HG03280 (cell line): ENCODE data around the gene AKAP13.

Experiments used
- ATAC-seq: cut with Tn5 transposase; IDR thresholded peaks from one replicate; pipeline ENCODE4 v1.9.1; 2021; ENCODE audit warnings: mild to moderate bottlenecking, moderate library complexity; ENCODE audit not compliant: unreplicated experiment

The AKAP13 gene

DNA sequence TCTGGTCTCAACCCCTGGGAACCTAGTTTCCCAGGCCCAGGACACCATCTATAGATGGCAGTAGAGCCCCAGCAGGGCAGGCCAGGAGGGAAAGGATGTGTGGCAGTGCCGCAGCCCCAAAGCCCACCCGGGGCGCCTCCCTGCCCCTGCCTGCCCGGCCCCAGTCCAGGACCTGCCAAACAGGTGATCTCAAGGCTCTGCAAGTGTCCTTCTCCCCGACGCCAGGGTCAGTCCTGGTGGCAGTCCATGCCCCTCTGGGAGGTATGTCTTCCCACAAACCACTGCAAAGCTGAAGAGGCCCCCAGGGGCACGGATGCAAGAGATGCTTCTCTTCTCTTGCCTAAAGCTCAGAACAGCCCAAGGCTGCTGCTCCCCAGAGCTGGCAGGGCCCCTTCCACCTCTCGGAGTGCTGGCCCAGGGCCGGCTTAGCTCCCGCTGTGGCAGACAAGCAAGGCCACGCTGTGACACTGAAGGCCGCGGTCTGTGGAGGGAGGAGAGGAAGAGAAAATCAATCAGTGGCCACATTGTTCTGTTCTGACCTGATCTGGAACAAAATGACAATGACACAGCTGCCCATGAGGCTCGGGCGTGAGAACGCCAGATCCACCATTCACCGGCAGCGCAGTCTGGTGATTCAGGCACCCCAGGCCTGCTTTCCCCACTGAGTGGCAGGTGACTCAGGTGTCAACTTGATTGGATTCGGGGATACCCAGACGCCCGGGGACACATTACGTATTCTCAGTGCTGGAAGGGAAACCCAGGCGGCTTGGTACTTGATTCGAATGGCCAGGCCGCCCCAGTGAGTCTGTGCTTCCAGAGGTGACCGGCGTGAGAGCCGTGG is 380.3 kb downstream of the AKAP13 start:
- ATAC-seq = no peak

DNA sequence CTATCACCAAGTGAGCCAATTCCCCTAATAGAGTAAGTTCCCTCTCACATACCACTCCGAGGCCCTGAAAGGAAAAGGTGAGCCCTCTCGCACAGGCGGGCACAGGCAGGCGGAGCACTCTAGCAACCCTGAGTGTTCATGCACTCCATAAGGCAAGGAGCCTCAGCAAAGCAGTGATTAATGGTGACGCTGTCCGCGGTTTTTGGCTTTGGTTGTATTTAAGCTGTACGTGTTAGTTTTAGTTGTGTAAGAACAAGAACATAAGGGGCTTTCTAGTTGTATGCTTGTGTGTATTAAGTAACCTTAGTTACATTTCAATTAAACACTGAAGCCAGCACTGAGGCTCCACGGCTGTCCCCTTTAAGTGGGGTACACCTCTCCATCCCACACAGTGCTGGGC is 381.2 kb downstream of the AKAP13 start:
- no peak for ATAC-seq

DNA sequence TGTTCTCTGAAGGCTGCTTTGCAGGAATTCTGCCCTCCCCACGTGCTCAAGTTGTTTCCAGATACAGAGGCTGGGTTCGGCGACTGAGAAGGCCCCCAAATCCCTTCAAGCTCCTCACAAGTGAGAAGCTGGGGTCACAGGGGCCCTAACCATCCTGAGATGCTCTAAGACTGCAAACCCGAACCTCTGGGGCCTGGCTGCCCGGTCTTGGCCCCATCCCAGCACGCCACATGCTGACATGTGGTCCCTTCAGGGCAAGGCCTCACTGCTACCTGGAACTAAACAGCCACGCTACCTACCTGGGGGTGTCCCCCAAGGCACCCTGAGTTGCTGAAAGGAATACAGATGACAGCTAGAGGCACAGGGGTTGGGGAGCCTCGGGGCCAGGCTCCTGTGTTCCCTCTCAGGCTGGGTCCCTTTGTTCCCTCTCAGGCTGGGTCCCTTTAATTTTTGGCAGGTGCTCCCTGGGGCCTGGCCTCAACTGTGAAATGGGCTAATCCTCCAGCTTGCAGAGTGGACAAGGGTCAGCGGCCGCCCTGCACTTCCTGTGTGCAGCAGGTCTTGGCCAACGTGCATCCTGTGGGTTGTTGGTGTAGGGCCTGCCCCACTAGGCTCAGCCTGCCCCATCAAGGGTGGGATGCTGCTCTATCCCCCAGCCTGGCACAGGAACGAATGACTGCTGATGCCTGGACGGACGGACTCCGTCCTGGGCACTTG is 381.8 kb downstream of the AKAP13 start:
- ATAC-seq = no peak

DNA sequence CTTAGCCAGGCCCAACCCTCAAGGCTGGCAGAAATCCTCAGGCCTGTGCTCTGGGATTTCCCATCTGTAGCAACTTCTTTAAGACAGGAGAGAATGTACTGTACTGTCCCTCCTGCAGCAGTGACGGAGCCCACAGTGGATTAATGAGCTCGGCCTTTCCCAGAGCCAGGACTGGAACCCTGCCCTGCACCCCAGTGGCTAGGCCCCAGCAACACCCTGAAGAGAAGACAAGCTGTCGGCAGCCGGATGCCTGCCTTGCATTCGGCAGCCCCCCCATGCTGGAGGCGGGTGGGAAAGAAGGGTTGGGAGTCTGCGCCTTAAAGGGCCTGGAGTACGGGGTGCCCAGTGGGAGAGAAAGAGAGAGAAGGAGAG is 382.3 kb downstream of the AKAP13 start:
- no peak for ATAC-seq

DNA sequence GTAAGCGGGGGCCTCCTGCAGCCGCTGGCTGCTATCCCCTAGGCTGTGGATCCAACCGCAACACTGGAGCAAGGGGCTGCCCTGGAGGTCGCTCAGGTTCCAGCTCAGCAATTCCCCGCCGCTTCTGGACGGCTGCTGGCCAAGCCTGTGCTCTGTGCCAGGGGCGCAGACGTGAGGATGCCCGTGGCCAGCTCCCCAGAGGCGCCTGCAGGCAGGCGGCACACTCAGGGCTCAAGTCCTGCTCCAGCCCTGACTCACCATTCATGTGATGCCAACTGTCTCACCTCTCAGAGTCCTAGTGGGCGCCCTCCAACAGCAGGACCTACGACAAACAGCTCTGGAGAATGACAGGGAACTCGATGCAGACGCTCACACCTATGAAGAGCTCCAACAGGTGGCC is 382.8 kb downstream of the AKAP13 start:
- no peak for ATAC-seq

DNA sequence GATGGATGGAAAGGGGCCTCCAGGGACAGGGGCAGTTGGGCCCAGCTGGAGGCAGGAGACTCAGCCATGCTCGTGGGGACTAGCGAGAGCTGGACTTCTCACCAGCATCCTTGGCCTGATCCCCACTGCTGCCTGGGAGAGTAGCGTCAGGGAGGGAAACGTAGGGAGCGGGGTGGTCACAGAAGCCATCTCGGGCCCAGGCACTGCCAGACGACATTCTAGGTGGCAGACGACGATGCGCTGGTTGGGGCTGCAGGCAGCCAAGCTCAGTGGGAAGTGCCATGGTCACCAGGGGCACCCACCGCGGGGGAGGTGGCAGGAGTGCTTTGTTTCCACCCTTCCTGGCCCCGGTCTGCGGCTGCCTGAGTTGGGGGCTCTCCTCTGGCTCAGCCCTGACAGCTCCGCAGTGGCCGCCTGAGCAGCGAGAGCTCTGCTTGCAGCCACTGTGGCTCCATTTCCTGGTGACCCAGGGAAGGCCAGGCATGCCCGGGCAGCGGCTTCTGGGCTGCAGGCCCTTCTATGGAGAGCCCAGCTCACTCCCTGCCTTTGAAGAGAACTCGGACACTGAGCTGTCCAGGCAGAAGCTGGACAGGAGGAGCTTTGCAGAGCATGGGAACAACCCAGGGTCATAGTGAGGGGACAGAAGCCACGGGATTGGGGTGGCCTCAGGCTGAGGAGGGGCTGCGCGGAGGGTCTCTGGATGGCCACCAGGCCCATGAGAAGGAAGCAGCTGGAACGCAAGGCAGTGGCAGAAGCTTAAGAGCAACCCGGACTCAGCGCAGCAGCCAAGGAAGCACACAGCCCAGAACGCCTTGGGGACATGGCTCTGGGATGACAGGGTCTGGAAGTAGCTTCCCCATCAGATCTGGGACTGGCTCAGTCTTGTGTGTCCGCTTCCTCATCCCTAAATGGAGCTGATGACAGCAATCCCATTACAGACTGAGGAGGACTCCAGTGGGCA is 383.6 kb downstream of the AKAP13 start:
- ATAC-seq = no peak

DNA sequence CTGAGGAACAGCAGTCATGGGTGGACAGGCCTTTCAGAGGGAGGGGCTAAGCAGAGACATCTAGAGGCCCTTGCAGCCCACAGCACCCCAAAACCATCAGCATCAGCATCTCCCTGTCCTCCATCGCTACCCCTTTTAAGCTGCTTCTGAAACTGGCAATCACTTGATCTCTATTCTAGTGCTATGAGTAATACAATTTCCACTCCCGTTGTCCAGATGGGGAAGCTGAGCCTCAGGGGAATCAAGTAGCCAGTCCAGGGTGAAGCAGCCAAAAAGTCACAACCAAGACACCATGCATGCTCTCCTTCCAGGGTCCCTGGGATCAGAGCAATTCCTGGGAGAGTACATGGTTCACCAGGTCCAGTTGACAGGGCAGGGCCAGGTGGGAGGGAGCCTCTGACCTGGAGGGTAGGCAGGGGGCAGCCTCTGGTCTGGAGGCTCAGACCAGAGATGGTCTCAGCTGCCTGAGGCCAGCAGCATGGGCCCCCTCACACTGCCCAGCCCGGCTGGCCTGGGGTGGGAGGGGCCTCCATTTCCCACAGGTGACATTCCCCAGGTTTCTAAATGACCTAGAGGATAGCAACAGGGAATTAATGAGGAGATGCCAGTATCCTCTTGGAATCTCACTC is 384.4 kb downstream of the AKAP13 start:
- no peak for ATAC-seq

DNA sequence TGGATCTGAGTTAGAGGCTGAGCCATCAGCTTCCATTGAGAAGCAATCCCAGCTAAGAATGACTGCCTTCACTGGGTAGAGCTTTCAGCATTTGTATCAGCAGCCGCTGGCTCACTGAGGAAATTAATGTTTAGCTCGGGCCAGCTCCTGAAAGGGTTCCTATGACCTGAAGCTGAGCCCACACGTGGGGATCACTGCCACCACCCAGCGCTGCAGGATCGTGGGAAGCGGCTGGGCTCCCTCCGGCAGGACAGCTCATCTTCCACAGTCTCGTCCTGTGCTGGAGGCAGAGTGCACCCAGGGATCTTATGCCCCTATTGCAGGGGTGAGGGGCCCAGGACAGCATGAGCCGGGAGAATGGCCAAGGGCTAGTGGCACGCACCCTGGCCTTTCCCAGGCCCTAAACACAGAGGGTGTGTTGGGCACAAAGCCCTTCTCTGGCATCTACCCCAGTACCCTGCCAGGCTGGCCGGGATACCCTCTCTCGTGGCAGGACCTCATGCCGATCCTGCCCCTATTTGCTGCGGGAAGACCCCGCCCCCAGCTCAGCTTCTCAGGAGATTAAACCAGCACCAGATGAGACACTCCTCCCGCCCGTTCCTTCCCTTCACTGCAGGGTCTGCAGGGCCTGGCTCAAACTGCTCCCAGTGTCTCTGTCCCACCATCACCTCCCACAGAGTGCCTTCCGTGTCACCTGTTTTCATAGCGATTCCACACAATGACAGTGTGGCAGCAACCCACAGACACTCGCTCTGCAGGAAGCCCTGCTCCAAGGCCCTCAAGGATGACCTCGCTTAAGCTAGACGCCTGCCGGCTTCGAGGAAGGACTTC is 385.8 kb downstream of the AKAP13 start:
- no peak for ATAC-seq

DNA sequence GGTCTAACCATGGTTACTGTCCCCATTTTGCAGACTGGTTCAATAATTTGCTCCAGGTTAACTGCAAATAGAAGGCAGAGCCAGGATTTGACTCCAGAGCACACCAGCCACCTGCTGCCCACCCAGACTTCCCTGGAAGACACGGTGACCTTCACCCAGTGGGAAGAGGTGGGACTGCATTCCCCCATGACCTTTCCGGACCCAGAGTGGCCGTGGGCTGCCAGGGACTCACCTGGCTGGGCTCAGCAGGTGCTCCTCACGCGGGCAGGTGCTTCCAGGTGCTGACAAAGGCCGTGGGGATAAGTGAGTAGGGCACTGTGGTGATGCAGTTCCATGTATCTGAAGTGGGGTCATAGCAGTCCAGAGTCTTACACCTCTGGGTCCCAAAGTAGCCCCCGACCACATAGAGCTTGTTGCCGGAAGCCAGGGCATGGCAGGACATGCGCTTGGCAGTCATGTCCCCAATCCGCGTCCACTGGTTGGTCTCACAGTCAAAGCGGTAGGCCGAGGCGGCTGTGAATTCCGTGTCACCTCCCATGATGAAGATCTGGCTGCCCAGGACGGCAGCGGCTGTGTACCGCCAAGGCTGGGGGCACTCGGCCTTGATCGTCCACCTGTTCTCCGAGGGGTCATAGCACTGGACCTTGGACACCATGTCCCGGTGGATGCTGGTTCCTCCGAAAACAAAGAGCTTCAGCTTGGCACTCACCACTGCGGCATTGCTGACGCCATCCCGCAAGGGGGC is 387.6 kb downstream of the AKAP13 start:
- ATAC-seq = no peak

DNA sequence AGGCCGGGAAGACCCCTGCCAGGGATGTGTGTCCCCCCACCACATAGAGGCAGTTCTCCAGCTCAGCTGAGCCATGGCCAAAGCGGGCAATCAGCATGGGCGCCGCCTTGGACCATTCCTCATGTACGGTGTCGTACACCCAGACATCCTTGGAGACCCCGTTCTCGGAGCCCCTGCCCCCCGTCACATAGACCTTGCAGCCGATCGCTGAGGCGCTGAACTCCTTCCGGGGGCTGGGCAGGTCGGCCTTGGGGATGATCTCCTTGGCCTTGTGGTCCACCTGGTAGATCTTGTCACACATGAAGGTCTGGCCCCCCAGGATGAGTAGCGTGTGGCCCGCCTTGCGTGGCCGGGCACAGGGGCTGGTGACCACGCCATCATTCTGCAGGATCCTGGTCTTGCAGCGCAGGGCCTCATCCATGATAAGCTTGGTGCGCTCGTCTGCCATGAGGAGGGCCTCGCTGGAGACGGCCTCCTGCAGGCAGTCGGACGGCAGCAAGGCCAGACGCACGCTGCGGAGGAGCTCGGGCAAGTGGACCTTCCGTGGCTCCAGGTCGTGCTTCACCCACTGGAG is 388.3 kb downstream of the AKAP13 start:
- no peak for ATAC-seq

DNA sequence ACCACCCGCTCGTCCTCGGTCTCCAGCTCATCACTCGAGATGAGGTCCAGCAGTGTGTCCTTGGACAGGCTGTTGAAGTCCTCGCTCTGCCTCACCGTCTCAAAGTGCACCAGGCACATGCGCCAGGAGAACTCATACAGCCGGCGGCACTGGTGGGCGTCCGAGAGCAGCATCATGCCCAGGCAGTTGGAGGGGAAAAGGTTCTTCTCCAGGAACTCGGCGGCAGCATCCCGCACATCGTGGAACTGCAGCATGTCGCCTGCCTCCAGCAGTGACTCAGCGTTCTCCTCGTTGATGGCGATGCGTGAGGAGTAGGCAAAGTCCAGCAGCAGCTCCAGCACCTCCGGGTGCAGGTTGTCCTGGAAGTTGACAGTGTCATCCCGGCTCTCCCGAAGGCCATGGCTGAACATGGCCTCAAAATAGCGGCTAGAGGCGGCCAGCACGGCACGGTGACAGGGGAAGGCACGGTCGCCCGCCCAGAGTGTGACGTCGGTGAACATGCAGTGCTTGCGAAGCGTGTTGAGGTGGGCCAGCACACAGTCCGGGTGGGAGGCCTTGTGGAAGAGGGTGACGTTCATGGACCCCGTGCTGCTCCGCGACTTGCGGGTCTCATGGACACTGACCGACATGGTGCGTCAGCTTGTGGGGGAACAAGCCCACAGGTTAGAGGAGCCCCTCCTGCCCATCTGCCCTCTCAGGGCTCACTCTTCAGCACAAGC is 388.9 kb downstream of the AKAP13 start:
- ATAC-seq = no peak

DNA sequence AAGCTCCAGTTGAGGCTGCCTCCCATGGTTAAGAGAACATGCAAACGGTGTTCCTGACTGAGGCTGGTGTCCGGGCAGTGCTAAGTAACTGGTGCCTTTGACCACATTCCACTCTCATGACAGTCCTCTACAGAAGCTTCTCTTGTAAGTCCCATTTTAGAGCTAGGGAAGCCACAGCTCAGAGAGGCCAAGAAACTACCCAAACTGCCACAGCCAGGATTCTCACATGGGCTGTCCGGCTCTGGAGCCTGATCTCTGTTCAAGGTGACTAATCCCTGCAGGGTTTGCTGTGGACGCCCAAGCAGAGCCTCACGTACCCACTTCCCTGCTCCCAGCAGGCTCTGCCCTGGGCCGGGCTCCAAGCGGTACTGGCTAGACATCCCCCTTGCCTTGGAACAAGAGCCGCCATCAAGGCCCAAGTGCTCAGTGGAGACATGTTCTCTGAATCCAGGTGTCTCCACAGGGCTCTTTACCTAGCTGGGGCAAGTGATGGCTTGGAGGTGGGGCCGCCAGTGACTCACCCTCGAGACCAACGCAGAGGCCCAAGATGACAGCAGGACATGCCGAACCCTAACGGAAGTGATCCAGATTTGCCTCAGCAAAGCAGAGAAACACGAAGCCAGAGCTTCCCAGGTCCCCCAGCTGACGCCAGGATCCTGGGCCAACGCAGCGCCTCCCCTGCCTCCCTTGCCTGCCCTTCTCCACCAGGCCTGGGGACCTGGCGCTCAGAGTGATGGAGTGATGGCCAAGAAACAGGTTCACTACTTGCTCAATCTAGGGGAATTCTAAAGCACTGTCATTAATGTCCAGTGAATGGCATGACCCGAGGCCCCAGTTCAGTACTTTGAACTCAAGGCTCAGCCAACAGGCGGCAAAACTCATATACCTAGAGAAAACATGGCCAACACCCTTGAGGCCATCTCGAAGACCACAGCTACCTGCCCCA is 390.0 kb downstream of the AKAP13 start:
- ATAC-seq = no peak

DNA sequence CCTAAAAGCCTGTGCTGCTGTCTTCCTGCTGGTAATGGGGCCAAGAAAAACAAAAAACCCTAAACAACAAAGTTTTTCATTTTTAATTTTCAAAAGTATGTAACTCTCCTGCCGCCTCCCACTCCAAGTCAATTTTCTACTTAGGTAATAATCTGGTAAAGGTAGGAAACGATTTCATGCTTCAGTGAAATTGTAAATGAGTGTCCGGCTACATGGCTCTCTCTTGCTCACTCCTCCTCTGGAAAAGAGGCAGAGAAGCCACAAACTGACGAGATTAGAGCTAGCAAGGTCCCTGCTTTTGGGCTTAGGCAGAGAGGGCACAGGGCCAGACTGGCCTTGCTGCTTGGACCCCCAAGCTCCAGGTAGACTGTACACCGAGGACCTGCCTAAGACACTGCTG is 390.9 kb downstream of the AKAP13 start:
- no peak for ATAC-seq

DNA sequence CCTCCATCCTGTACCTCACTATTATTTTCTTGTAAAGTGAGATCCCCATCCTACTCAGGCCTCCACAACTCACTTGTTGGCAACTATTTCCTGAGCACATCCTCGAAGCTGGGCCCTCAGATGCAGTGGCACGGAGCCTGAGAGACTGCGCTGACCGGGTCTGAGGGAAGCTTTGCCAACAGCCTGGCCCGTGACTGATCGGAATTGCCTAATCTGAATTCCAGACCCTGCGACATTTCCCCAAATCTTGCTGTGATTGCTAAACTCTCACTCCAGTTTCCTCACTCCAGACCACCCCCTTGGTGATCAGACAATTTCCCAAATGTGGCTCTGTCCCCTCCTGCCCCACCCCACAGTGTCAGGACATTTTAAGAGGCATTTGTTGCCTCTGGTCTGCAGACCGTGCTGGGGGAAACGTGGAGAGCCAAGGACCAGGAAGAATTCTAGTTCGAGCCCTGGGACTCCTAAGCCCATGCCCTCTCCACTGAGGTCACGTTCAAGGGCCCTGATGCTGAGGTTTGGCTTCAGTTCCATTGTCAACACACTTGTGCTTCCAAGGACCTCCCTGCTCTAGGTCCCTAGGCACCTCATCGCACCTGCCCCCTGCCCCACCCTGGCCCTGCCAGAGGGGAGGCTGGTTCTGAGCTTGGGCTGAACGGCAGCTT is 391.5 kb downstream of the AKAP13 start:
- no peak for ATAC-seq

DNA sequence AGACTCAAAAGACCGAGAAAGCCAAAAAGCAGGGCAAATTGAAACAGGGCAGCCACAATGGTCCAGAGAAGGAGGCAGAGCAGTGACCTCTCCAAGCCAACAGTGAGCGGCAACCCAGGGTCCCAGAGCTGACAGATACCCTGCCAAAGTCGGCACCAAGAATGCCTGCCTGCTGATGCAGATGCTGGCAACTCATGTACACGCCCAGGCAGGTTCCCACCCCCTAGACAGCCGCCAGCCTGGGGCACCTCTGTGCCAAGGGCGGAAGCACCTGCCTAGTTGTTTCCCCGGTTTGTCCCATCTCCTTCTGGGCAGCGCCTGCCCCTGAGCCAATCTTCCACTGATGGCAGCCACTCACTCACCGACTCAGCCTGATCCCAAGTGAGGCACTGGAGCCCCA is 392.3 kb downstream of the AKAP13 start:
- no peak for ATAC-seq

DNA sequence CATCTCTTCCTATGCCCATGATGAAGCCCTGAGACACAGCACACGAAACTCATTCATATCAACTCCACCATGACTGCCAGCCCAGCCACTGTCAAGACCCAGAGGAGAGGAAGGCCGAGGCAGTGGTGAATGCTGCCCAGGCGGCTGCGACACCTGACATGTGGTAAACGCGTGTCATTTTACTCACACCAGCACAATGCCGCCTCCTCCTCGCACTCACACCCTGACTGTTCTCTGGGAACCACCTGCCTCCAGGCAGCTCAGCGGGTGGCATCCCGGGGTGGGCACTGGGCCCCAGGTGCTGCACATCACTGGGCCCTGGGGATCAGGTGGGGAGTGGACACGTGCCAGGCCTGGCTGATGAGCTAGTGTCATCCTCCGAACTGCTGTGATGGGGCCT is 392.8 kb downstream of the AKAP13 start:
- ATAC-seq = no peak

DNA sequence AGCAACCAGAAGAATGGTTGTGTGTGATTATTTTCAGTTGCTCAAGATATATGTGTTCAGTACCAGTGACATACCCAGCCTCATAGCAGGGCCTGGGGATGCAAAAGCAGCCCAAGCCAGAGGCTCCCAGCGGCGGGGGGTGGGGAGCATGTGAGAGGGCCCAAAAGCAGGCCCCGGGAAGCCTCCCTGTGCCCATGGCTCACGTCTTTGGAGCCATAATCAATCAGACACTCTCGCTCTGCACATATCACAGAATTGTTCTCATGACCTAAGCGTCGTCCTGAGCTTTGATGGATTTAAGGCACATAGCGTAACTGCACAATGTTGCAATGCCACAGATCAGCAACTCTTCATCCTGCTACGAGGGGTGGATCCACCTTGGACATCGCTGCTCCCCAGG is 393.6 kb downstream of the AKAP13 start:
- no peak for ATAC-seq
